ENCODE results near the gene TRIM69.
A peak's percentile ranks its signal among the peaks of the same experiment; 100 is the strongest.
"Not testable (repeated sequence)": the region's sequence is repeated elsewhere in the genome, so short reads cannot be mapped to it uniquely, and the experiment has no call there.

TRIM69 gene, protein sequence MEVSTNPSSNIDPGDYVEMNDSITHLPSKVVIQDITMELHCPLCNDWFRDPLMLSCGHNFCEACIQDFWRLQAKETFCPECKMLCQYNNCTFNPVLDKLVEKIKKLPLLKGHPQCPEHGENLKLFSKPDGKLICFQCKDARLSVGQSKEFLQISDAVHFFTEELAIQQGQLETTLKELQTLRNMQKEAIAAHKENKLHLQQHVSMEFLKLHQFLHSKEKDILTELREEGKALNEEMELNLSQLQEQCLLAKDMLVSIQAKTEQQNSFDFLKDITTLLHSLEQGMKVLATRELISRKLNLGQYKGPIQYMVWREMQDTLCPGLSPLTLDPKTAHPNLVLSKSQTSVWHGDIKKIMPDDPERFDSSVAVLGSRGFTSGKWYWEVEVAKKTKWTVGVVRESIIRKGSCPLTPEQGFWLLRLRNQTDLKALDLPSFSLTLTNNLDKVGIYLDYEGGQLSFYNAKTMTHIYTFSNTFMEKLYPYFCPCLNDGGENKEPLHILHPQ

GRCh38 chr15:44736181-44736765 is at the start of gene TRIM69:
Gene TRIM69 (plus strand): TSS chr15:44736528. CDS start chr15:44736705, 177 bp downstream.
- DNase-seq = no peak

- not testable (repeated sequence) for DNase-seq
These were observed 47.0 kb upstream of the TRIM69 start for GRCh38 chr15:44689318-44689717.

DNA sequence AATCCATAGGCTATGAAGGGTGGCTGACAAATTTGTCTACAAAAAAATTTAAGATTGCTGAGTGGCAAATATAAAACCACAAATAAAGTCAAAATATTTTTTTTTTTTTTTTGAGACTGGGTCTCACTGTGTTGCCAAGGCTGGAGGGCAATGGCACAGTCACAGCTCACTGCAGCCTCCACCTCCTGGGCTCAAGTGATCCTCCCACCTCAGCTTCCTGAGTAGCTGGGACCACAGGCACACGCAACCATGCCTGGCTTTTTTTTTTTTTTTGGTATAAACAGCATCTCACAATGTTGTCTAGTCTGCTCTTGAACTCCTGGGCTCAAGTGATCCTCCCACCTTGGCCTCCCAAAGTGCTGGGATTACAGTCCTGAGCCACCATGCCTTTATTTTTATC is 46.1 kb upstream of the TRIM69 start:
- DNase-seq = not testable (repeated sequence)

DNA sequence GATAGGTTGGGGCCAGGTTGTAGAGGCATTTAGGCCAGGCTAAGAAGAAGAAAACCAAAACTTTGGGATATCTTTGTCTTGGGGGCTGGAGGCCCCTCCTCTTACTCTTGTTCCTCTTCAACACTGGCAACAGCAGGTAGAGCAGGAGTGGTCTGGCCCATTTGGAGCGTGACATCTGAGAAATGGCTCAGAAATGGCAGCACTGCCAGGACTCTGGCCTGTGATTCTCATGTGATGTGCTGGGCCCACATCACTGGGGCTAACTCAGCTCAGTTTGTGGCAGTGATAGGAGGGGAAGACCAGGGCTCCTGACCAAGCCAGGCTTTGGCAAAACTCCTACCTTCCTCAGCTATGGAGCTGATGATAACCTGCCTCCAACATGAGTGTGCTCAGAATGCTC is 43.7 kb upstream of the TRIM69 start:
- no peak for DNase-seq

DNA sequence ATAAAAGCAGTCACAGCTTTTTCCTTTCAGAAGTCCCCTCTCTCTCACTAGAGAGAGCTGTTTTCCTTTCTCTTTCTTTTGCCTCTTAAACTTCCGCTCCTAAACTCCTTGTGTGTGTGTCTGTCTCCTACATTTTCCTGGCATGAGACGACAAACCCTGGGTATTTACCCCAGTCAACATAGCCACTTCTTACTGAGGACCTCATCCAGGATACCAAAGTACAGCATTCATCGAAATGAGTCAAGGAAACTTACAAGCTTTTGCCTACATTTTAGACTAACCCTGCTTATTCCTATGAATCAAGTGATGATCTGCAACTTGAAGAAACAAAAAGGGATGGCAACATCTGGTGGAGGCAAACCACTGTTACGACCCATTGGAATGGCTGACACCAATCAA is 41.9 kb upstream of the TRIM69 start:
- no peak for DNase-seq

- DNase-seq = no peak
These were observed 41.0 kb upstream of the TRIM69 start for GRCh38 chr15:44695294-44695693.

DNA sequence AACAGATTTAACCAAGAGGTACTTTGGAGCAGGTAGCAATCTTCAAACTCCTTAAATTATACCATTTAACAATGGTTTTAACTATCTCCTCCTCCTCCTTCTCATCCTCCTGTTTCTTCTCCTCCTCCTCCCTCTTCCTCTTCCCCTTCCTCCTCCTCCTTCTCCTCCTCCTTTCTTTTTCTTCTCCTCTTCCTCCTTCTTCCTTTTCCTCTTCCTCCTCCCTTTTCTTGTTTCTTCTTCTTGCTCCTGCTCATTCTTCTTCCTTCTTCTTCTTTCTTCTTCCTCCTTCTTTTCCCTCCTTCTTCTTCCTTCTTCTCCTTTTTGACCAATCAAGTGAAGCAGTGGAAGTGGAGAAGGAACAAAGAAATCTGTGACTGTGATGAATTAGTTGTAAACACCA is 39.3 kb upstream of the TRIM69 start:
- DNase-seq = no peak

DNA sequence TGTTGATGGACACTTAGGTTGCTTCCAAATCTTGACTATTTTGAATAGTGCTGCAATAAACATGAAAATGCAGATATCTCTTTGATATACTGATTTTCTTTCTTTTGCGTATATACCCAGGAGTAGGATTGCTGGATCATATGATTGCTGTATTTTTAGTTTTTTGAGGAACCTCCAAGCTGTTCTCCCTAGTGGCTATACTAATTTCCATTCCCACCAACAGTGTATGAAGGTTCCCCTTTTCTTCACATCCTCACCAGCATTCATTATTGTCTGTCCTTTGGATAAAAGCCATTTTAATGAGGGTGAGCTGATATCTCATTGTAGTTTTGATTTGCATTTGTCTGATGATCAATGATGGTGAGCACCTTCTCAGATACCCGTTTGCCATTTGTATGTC is 37.7 kb upstream of the TRIM69 start:
- DNase-seq = no peak

- not testable (repeated sequence) for DNase-seq
These were observed 35.7 kb upstream of the TRIM69 start for GRCh38 chr15:44700676-44701075.

GRCh38 chr15:44705986-44706385 is 30.3 kb upstream of the TRIM69 start:
- DNase-seq = no peak

- DNase-seq = no peak
These were observed 29.9 kb upstream of the TRIM69 start for GRCh38 chr15:44706401-44706800.

DNA sequence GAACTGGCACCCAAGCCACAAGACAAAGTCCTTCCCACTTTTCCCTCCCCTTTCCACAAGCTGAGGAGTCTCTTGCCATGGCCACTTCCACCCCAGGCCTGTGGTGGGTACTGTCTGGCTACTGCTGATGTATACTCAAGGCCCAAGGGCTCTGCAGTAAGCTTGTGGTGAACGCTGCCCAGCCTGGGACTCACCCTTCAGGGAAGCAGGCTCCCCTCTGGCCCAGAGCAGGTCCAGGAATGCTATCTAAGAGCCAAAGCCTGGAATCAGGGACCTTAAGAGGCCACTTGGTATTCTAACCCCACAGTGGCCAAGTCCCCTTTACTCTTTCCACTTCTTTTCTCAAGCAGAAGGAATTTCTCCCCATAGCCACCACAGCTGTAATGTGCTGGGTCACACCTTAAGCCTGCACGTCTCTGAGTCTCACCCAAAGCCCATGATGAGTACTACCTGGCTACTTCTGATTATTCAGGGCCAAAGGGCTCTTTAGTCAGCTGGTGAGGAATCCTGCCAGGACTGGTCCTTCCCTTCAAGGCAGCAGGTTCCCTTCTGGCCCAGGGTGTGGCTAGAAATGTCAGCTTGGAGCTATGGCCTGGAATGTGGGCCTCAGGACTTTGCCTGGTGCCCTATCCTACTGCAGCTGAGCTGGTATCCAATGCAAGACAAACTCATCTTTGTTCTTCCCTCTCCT is 29.2 kb upstream of the TRIM69 start:
- no peak for DNase-seq

GRCh38 chr15:44710236-44711095 is 25.9 kb upstream of the TRIM69 start:
- DNase-seq = peak in 5 of 14 donors; percentile 7 to 34 (median 19)

DNA sequence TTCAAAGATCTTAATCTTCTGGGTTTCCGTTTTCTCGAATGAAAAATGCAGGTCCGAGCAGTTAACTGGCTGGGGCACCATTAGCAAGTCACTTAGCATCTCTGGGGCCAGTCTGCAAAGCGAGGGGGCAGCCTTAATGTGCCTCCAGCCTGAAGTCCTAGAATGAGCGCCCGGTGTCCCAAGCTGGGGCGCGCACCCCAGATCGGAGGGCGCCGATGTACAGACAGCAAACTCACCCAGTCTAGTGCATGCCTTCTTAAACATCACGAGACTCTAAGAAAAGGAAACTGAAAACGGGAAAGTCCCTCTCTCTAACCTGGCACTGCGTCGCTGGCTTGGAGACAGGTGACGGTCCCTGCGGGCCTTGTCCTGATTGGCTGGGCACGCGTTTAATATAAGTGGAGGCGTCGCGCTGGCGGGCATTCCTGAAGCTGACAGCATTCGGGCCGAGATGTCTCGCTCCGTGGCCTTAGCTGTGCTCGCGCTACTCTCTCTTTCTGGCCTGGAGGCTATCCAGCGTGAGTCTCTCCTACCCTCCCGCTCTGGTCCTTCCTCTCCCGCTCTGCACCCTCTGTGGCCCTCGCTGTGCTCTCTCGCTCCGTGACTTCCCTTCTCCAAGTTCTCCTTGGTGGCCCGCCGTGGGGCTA is 25.1 kb upstream of the TRIM69 start, which contains the start of the genes B2M and PATL2:
Gene B2M (plus strand): TSS at position 422 of the 647 bp plus-strand sequence. CDS start 30 bp downstream, at position 452.
Gene PATL2 (minus strand): TSS at position 228 of the 647 bp plus-strand sequence. CDS start 34,833 bp downstream, outside the sequence.
- DNase-seq = peak; percentile 55 to 95 (median 92)

DNA sequence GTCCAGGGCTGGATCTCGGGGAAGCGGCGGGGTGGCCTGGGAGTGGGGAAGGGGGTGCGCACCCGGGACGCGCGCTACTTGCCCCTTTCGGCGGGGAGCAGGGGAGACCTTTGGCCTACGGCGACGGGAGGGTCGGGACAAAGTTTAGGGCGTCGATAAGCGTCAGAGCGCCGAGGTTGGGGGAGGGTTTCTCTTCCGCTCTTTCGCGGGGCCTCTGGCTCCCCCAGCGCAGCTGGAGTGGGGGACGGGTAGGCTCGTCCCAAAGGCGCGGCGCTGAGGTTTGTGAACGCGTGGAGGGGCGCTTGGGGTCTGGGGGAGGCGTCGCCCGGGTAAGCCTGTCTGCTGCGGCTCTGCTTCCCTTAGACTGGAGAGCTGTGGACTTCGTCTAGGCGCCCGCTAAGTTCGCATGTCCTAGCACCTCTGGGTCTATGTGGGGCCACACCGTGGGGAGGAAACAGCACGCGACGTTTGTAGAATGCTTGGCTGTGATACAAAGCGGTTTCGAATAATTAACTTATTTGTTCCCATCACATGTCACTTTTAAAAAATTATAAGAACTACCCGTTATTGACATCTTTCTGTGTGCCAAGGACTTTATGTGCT is 24.5 kb upstream of the TRIM69 start:
- peak in 10 of 14 donors; percentile 20 to 82 (median 70) for DNase-seq

GRCh38 chr15:44712346-44713005 is 23.9 kb upstream of the TRIM69 start:
- DNase-seq = peak in 12 of 14 donors; percentile 19 to 59 (median 35)

DNA sequence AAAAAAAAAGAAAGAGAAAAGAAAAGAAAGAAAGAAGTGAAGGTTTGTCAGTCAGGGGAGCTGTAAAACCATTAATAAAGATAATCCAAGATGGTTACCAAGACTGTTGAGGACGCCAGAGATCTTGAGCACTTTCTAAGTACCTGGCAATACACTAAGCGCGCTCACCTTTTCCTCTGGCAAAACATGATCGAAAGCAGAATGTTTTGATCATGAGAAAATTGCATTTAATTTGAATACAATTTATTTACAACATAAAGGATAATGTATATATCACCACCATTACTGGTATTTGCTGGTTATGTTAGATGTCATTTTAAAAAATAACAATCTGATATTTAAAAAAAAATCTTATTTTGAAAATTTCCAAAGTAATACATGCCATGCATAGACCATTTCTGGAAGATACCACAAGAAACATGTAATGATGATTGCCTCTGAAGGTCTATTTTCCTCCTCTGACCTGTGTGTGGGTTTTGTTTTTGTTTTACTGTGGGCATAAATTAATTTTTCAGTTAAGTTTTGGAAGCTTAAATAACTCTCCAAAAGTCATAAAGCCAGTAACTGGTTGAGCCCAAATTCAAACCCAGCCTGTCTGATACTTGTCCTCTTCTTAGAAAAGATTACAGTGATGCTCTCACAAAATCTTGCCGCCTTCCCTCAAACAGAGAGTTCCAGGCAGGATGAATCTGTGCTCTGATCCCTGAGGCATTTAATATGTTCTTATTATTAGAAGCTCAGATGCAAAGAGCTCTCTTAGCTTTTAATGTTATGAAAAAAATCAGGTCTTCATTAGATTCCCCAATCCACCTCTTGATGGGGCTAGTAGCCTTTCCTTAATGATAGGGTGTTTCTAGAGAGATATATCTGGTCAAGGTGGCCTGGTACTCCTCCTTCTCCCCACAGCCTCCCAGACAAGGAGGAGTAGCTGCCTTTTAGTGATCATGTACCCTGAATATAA is 23.0 kb upstream of the TRIM69 start:
- DNase-seq = peak in 1 of 14 donors; percentile 10

DNA sequence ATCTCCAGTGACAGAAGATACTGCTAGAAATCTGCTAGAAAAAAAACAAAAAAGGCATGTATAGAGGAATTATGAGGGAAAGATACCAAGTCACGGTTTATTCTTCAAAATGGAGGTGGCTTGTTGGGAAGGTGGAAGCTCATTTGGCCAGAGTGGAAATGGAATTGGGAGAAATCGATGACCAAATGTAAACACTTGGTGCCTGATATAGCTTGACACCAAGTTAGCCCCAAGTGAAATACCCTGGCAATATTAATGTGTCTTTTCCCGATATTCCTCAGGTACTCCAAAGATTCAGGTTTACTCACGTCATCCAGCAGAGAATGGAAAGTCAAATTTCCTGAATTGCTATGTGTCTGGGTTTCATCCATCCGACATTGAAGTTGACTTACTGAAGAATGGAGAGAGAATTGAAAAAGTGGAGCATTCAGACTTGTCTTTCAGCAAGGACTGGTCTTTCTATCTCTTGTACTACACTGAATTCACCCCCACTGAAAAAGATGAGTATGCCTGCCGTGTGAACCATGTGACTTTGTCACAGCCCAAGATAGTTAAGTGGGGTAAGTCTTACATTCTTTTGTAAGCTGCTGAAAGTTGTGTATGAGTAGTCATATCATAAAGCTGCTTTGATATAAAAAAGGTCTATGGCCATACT is 21.1 kb upstream of the TRIM69 start:
- no peak for DNase-seq

All from C1 segment of cervical spinal cord (tissue), 14 donors.